Pulmonary artery endothelial cell (primary cell): ENCODE data around the gene RUSC1. TPM values are rescaled to one million over a fixed set of nuclear protein-coding genes. Genes with fewer than 3 reads are reported as not detected.
"Not testable (repeated sequence)": the region's sequence is repeated elsewhere in the genome, so short reads cannot be mapped to it uniquely, and the experiment has no call there.

Experiments
- DNase-seq: peaks from one replicate; pipeline ENCODE4 v3.0.0-alpha.2; 2011; ENCODE audit warnings: low read depth, low spot score
- total RNA-seq: library from RNA; depleted of rRNA; stranded (reverse); fragments of >200 nt; gene quantifications from 2 replicates; pipeline ENCODE4 v1.2.3, GENCODE V29; 2014

Gene RUSC1, protein sequence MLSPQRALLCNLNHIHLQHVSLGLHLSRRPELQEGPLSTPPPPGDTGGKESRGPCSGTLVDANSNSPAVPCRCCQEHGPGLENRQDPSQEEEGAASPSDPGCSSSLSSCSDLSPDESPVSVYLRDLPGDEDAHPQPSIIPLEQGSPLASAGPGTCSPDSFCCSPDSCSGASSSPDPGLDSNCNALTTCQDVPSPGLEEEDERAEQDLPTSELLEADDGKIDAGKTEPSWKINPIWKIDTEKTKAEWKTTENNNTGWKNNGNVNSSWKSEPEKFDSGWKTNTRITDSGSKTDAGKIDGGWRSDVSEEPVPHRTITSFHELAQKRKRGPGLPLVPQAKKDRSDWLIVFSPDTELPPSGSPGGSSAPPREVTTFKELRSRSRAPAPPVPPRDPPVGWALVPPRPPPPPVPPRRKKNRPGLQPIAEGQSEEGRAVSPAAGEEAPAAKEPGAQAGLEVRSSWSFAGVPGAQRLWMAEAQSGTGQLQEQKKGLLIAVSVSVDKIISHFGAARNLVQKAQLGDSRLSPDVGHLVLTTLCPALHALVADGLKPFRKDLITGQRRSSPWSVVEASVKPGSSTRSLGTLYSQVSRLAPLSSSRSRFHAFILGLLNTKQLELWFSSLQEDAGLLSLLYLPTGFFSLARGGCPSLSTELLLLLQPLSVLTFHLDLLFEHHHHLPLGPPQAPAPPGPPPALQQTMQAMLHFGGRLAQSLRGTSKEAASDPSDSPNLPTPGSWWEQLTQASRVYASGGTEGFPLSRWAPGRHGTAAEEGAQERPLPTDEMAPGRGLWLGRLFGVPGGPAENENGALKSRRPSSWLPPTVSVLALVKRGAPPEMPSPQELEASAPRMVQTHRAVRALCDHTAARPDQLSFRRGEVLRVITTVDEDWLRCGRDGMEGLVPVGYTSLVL
- 10.8 and 21.2 TPM in 2 replicates for total RNA-seq

DNA sequence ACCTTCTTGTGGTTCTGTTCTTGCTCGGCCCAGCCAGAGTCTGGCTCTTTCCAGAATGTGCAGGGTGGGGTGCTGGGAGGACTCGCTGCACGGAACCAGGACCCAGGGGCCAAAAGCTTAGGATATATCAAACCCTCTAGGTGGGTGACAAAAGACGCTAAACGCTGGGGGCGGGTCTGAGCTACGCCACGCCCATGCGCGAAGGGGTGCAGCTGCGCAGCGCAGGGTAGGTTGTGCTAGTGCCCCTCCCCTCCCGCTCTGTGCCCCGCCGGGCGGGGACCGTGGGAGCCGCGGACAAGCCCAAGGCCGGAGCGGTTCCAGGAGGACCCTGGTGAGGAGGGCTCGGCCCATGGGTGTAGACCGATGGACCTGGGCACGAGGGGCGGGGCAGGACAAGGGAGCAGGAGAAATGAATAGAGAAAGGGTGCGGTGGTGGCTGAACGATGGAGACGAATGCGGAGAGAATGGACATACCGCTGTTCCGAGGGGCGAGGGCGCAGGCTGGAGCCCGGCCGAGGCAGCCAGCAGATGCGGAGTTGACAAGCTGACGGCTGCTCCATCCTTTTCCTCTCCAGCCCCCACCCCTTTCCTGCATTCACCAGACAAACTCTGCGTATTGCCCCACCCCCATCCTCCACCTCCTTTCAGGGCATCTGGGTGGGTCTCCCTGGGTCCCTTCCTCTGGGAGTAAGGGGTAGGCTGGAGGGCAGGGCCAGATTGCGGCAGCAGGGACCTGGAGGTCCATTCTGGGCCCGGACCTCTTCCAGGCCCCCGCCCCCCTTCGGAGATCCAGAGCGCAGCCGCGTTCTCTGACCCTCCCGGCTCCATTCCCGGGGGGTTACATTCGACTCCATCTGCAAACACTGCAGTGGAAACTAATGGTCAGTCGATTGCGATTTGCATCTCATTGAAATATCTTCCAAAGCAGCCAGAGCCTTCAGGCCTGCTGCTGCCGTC lies at the start of gene RUSC1:
Gene RUSC1, plus strand, starts transcription at position 234 of the 957 bp plus-strand sequence. CDS start 880 bp downstream, outside the sequence.
- DNase-seq, result no peak

DNA sequence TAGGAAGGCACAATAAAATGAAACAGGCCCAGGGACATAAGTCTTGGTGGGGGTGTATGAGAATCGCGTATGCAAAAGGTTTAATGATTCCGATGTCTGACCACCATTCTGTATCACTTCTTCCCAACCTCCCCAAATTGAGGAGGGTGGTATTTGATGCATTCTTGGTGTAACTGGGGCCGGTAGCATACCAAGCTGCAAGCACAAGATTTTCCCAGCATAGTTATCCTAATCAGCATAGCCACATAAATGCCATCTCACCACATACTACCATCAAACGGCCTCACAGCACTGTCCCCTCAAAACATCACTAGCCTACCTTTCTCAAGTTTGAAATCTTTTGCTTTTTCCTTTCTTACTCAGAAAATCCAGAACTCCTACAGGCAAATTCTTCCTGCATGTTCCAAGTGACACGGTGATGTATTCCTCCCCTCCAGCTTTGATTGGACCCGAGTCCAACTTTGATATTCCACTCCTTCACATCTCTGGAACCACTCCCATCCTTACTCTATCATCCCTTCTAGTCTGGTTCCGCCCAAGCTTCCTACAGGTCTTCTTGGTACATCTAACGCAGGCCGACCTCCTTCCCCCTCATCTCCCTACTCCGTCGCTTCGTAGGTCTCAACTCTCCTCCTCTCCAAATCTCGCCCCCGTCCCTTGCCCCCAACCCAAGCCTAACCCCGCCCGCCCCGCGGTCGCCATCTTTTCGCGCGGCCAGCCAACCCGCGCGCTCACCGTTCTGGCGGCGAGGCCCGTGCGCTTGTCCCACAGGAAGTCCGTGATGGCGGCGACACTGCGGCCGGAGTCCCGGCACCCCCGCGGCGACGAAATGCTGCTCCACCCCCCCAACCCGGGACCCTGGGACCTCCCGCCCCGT lies 48.0 kb upstream of the RUSC1 start:
- no peak for DNase-seq

DNA sequence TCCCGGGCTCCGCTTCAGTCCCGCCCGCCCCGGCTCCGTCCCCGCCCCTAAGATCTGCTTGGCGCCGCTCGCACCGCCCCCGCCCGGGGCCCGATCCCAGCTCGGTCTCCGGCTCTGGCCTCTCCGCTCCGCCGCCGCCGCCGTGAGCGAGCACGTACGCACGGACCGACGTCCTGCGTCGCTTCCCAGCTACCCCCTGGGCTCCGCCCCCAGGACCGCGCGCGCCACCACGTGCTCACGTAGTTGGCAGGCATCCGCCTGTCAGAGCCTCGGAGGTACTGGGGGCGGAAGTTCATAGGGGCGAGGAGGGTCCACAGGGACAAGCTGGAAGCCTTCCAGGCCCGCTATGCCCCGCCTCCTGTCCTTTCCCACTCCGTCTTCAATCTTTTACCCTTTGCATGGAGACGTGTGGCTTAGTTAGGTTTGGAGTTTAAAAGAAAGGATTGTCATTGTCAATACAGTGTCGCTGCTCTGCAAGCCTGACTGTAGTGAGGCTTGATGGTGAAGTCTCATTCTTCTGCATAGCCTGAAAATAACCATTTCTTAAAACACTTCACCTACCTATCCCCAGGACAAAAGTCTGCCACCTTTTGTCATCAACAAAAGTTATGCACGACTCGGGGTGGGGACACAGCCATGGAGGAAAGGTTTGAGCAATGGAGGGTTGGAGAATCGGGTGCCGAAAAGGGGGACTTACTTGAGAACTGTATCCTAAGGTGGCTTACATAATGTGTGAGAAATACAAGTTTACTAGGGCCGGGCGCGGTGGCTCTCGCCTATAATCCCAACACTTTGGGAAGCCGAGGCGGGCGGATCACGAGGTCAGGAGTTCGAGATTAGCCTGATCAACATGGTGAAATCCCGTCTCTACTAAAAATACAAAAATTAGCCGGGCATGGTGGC lies 47.1 kb upstream of the RUSC1 start, which contains the start of gene CLK2:
Gene CLK2, minus strand, starts transcription at position 162 of the 903 bp plus-strand sequence. CDS start 2,527 bp downstream, outside the sequence.
- peak; percentile 80 for DNase-seq

DNA sequence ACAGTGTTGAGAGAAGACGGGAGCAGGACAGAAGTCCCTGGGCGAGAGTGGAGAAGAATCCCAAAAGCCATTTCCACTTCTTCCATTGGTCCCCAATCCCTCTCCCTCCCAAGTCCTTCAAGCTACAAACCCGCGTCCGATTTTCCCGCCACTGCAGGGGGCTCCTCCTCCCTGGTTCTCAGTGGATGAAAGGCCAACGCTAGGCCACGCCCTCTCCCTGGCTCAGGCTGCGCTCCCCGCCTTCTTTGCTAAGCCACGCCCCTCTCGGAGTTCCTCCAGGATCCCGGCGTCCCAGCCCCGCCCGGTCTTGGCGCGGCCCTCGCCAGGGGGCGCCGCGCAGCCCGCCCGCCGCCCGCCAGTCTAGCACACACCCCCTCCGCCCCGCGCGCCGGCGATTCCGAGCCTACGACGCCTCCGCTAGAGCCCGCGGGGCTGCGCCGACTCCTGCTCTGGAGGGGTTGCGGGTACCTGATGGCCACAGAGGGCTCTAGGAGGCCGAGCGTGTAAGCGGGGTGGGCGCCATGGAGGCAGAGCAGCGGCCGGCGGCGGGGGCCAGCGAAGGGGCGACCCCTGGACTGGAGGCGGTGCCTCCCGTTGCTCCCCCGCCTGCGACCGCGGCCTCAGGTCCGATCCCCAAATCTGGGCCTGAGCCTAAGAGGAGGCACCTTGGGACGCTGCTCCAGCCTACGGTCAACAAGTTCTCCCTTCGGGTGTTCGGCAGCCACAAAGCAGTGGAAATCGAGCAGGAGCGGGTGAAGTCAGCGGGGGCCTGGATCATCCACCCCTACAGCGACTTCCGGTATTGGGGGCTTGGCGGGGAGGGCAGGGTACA lies 43.4 kb upstream of the RUSC1 start, which contains the start of gene HCN3:
Gene HCN3, plus strand, starts transcription at position 394 of the 832 bp plus-strand sequence. Its CDS starts 128 bp downstream, at position 522.
- peak; percentile 81 for DNase-seq

DNA sequence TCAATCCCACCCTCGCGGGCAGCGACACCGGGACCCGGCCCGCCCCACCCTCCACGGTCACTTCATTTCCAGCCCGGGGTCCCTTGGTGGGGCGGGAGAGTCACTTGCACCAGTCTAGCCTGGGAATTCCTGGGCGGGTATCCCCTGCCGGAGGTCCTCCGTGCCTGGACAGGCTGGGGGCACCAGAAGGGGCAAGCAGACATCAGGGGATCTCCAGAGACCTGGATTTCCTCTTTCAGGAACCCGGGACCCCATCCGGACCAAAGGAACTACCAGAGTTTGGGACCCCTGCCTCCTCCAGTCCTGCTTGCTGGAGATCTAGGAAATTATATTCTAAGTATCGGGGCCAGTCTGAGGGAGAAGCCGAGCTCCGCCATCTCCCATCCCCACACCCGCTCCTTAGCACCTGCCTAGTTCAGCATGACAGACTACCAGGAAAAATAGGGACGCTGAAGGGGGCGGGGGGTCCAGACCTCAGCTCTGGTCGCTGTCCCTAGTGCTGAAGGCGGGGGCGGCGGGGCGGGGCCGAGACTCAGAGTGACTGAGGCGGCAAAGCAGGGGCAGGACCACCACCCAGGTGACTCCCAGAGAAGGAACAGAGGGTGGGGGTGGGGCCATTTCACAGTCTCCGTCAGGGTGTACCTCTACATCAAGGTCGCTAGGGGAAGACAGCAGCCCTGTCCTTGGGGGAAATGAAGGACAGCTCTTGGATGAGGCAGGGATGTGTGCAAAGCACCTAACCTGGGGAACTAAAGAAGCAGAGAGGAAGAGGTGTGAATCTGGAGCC lies 42.6 kb upstream of the RUSC1 start:
- no peak for DNase-seq

DNA sequence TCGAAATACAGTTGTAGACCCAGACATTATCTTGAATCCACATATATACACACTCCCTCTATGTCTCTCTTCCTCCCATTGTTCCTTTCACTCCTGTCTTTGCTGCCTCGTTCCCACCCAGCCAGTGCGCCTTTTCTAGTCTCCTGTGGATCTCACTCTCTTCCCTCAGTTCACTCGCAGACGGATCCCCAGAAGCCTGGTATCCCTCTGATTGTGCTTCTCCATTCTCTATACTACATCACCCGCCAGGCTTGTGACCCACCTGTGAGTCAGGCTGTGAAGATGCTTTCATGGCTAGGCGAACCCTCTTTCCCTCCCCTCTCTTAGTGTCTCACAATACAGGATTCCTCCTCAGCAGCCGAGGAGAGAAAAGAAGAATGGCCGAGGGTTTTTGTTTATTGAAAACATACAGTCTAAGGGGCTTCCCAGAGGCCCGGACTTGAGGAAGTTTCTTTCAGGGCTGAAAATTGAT lies 42.0 kb upstream of the RUSC1 start:
- DNase-seq, result no peak

DNA sequence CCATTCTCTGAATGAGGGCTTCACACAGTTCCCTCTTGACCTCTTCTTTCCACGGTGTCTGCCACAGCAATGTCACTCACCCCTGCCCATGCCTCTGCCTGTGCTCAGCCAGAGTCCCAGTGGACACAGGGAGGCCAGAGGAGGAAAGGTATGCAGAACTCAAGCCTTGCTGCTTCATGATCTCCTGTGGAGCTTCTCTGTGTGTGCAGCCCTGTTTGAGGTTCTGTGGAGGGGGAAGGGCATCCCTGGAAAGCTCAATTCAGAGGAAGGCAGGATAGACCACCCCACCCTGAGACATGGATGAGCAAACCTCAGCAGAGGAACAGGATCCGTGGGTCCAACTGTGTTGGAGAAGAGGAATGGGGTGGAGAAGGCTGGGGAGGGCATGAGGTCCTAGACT lies 41.4 kb upstream of the RUSC1 start:
- no peak for DNase-seq

DNA sequence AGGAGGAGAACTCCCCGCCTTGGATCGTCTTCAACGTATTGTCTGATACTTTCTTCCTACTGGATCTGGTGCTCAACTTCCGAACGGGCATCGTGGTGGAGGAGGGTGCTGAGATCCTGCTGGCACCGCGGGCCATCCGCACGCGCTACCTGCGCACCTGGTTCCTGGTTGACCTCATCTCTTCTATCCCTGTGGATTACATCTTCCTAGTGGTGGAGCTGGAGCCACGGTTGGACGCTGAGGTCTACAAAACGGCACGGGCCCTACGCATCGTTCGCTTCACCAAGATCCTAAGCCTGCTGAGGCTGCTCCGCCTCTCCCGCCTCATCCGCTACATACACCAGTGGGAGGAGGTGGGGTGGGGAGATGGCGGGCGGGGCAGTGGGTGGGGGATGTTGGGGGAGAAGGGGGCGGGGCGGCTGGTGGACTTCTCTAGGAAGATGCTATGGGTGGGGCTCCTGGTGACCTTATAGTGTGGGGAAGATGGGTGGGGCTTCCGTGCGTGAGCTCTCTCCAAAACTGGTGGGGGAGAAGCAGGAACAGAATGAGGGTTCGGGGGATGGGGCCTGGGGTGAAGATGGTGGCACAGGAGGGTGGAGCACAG lies 38.1 kb upstream of the RUSC1 start:
- no peak for DNase-seq

DNA sequence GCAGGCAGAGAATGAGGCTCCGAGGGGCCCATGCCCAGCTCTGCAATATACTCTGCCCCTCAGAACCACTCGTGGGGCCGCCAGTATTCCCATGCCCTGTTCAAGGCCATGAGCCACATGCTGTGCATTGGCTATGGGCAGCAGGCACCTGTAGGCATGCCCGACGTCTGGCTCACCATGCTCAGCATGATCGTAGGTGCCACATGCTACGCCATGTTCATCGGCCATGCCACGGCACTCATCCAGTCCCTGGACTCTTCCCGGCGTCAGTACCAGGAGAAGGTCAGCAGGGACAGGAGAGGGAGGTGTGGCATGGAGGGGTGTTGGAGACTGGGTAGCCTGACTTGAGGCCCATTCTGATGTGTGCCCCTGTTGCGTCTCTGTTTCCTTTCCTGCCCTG lies 36.2 kb upstream of the RUSC1 start:
- no peak for DNase-seq

DNA sequence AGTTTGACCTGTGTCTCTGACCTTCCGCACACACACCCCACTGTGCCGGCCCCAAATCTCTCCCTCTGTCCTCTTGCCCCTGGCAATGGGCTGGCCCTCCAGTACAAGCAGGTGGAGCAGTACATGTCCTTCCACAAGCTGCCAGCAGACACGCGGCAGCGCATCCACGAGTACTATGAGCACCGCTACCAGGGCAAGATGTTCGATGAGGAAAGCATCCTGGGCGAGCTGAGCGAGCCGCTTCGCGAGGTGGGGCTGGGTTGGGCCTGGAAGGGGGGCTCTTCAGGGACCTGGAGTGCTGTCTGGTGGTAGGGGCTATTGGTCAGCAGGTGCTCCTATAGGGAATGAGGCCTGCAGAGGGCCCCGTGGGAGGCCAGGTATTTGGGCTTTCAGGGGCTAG lies 35.6 kb upstream of the RUSC1 start:
- DNase-seq, result no peak

DNA sequence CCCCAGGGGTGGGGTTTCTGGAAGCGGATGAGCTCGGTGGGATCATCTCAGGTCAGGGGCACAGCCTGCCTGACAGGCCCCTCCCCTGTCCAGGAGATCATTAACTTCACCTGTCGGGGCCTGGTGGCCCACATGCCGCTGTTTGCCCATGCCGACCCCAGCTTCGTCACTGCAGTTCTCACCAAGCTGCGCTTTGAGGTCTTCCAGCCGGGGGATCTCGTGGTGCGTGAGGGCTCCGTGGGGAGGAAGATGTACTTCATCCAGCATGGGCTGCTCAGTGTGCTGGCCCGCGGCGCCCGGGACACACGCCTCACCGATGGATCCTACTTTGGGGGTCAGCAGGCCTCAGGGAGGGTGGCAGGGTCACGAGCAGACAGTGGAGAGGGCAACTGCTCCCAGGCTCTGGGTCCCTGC lies 35.1 kb upstream of the RUSC1 start:
- DNase-seq, result no peak

DNA sequence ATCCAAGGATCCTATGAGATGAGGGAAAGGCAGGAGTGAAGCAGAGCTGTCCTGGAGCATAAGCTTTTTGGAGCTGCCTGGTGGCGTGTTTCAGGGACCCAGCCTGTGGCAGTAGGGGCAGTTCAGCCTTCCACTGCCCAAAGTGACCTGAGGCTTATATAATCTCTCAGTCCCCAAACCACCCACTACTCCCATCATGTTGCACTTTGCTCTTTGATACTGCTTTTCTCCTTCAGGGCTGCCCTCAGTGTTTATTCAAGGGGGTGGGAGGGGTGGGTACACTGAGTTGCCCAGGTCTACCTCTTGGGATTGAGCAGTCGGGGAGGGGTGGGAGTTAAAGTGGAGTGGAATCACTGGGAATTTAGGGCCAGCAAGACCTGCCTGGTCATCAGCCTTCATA lies 34.1 kb upstream of the RUSC1 start:
- no peak for DNase-seq

DNA sequence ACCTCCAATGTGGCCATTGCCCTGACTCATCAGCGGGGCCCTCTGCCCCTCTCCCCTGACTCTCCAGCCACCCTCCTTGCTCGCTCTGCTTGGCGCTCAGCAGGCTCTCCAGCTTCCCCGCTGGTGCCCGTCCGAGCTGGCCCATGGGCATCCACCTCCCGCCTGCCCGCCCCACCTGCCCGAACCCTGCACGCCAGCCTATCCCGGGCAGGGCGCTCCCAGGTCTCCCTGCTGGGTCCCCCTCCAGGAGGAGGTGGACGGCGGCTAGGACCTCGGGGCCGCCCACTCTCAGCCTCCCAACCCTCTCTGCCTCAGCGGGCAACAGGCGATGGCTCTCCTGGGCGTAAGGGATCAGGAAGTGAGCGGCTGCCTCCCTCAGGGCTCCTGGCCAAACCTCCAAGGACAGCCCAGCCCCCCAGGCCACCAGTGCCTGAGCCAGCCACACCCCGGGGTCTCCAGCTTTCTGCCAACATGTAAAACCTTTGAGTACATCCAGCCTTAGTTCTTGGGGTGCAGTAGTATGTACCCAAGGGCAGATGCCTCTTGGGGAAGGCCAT lies 32.6 kb upstream of the RUSC1 start:
- DNase-seq, result no peak

DNA sequence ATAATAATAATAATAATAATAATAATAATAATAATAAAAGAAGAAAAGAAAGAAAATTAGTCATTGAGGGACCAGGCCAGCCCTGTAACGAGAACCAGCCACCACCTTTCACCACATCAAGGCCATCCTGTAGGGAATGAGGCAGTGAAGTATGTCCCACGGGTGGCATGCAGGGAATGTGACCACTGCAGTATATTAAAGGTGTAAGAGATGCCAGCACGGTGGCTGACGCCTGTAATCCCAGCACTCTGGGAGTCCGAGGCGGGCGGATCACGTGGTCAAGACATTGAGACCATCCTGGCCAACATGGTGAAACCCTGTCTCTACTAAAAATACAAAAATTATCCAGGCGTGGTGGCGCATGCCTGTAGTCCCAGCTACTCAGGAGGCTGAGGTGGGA lies 29.7 kb upstream of the RUSC1 start:
- DNase-seq, result not testable (repeated sequence)

DNA sequence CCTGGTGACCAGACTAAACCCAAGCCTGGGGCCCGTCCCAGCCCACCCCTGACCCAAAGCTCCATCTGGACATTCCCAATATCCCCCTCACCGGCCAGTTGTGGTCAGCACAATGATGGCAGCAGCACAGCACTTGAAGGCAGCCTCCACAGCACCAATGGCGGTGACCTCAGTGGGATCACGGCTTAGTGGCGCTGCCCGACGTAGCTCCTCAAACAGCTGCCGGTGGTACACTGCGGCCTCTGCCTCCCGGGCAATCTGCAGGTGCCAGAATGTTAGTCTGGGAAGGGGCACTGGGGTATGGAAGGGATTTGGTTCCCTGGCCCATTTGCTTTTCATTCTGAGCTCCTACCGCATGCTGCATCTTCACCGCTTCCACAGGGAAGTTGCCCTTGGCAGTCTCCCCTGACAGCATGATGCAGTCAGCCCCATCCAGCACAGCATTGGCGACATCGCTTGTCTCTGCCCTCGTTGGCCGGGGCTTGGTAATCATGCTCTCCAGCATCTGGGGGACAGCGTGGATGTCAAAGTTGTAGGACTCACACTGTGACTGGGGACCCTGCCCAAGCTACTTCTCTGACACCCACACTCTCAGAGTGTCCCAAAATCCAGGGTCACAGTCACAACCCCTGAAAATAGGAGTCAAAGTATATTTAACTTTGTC lies 27.5 kb upstream of the RUSC1 start:
- DNase-seq, result no peak
